Prostate gland (tissue), 2 donors: ENCODE results near the gene PRKG2.

ENCODE experiments used
- POLR2A ChIP-seq: fragments of 450-650 bp; IDR thresholded peaks from one replicate; pipeline ENCODE4 v1.6.1; 2016; ENCODE audit warnings: antibody characterized with exemption, mild to moderate bottlenecking
- POLR2AphosphoS5 ChIP-seq: sonication (generic); formaldehyde crosslinking; IDR thresholded peaks from one replicate; pipeline ENCODE4 v1.6.1; 2017; ENCODE audit warnings: antibody characterized with exemption
- TF ChIP-seq, protein P1 (sequence below), 4 experiments: fragments of 200-600 bp in 2 of 4; fragments of 450-650 bp in 2 of 4; sonication (generic) in 2 of 4; IDR thresholded peaks; 1 replicate in 3 of 4; 2 replicates in 1 of 4; pipeline ENCODE4 v1.5.1; 2016 to 2019; ENCODE audit warnings: antibody characterized with exemption in 4 of 4, mild to moderate bottlenecking in 2 of 4, moderate library complexity in 2 of 4

DNA sequence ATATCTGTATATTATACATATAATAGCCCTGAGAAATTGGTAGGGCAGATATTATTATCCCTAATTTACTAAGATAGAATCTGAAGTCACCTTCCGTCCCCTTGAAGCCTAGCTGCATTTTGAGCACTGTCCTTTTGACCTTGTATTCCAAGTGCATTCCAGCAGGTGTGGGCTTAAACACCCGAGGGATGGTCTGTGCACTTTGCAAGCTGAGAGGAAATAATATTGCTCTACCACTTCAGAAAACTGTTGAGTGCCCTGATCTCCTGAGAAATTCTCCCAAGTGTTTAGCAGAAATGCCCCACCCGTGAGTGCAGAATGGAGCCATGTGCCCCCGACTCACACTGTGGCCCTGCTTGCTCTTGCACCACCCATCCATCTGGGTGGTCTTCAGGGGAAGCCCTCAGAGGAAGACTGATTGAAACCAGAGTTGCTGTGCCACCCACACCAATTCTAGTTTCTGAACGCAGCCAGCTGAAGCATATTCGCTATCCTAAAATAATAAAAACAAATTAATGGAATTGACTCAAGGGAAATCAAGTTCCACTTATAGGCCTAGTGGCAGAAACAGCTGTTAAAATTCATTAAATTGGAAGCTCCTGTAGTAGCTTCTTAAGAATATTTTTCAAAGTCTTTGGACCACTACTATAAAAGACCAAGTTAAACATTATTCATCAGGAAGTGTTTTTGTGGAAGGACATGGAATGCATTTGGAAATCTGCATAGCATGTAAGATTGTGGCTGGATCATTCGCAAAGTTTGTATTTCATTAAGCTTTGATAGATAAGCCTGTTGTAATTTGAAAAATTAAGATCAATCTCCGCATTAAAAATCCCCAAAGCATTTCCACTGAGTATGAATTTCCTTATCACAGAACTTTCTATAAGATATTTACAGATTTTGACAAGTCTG is 41.3 kb upstream of the PRKG2 start:
- TF ChIP-seq, protein P1, sequence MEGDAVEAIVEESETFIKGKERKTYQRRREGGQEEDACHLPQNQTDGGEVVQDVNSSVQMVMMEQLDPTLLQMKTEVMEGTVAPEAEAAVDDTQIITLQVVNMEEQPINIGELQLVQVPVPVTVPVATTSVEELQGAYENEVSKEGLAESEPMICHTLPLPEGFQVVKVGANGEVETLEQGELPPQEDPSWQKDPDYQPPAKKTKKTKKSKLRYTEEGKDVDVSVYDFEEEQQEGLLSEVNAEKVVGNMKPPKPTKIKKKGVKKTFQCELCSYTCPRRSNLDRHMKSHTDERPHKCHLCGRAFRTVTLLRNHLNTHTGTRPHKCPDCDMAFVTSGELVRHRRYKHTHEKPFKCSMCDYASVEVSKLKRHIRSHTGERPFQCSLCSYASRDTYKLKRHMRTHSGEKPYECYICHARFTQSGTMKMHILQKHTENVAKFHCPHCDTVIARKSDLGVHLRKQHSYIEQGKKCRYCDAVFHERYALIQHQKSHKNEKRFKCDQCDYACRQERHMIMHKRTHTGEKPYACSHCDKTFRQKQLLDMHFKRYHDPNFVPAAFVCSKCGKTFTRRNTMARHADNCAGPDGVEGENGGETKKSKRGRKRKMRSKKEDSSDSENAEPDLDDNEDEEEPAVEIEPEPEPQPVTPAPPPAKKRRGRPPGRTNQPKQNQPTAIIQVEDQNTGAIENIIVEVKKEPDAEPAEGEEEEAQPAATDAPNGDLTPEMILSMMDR (IDR thresholded peaks at IDR 0.05), result no peak
- TF ChIP-seq POLR2A (no peak), POLR2AphosphoS5 (no peak)
